ENCODE results near the gene COL18A1.
"Not testable (repeated sequence)": the region's sequence is repeated elsewhere in the genome, so short reads cannot be mapped to it uniquely, and the experiment has no call there.

COL18A1 gene

DNA sequence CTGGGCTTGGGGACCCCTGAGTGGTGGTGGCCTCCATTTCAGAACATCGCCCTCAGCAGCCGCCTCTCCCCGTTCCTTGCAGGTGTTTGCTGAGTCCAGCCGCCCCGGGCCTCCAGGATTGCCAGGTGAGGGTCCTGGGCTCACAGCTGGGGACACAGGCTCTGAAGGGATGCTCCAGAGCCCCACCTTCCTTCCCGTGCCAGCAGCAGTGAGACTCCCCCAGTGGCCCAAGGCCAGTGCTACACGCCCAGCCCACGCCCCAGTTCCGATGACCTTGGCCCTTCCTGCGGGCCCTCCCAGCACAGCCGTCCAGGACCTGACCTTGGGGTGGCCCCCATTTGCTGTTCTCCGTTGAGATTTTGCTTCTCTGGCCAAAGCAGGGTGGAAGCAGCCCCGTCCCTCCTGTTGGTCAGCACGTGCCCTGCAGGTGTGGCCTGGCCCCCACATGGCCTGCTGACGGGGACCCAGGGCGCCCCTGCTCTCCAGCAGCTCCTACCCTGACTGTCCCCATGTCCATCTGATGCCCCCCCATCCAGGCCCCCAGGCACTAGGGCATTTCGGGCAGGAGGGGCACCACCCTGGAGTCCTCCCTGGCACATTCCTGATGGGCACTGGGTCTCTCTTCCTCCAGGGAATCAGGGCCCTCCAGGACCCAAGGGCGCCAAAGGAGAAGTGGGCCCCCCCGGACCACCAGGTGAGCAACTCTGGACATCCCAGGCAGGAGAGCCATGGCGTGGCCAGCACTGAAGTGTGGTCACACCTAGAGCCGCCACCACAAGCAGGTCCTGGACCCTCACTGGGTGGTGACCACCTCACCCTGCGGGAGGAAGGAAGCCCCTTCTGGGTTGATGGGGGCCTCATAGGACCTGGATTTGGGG, 92.2 kb downstream of the COL18A1 start:
- DNase-seq: no peak

DNA sequence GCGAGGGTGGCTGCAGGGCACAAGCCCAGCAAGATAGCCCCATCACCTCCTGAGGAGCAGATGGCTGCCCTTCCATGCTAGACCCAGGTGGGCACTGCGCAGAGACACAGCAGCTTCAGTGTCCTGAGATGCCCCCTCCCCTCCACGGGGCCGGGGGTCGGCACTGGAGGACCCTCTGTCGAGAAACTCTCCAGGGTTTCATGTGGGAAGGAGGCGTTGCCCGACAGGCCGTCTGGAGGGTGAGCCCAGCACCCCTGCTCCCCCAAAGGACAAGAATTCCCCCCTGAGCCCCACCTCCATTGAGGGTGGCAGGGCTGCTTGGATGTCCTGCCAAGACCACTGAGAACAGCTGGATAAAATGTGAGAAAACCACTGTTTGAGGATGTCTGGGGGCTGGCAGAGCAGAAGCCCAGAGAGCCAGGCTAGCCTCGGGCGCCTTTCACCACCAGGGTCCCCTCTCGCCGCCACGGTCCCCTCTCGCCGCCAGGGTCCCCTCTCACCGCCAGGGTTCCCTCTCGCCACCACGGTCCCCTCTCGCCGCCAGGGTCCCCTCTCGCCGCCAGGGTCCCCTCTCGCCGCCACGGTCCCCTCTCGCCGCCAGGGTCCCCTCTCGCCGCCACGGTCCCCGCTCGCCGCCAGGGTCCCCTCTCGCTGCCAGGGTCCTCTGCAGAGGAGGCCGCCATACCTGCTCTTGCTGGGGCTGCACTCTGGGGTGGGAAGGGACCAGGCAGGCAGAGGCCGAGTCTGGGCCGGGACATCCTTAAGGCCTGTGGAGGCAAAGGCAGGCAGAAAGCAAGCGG, 93.1 kb downstream of the COL18A1 start:
- DNase-seq: no peak

DNA sequence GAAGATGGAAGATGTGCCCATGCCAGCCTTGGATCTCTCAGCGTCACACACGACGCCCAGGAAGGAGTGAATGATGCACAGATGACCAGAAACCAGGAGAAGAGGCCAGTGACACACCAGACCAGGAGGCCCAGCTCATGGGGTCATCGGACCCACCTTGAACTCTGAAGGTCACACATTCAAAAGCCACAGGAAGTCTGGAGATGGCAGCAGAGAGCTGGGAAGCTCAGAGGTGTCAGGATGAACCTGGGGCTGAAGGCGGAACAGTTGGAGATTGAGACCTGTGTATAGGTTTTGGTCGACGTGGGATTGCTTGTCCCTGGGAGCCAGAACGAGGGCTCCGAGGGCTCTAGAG, 93.7 kb downstream of the COL18A1 start:
- DNase-seq: no peak

- DNase-seq: no peak
Measured at GRCh38 chr21:45499201-45499750, 94.3 kb downstream of the COL18A1 start.

DNA sequence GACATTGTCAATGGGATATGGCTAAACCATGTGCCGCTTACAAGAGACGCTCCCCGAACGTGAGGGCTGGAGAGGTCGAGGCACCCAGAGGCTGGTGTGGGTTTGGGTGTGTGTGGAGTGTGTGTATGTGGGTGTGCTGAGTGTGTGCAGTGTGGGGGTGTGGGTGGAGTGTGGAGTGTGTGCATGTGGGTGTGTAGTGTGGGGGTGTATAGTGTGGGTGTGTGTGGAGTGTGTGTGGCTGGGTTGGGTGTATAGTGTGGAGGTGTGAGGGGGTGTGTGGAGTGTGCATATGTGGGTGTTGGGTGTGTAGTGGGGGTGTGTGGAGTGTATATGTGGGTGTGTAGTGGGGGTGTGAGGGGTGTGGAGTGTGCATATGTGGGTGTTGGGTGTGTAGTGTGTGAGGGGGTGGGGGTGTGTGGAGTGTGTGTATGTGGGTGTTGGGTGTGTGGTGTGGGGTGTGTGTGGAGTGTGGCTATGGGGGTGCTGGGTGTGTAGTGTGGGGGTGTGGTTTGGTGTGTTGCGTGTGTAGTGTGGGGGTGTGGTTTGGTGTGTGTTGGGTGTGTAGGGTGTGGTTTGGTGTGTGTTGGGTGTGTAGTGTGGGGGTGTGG, 95.1 kb downstream of the COL18A1 start:
- DNase-seq: no peak

- DNase-seq: not testable (repeated sequence)
Measured at GRCh38 chr21:45501081-45502005, 96.4 kb downstream of the COL18A1 start.

DNA sequence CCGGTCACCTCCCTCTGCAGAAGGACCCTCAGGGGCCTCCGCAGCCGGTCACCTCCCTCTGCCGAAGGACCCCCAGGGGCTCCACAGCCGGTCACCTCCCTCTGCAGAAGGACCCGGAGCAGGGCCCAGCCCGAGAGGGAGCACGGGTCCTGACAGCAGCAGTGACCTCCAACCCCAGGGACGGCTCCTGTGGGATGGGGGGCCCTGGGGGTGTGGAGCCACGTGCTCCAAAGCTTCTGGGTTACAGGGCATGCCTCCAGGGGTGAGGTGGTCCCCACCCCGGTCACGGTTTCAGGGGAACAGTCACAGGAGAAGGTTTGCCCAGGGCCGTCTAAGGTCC, 97.0 kb downstream of the COL18A1 start:
- no peak for DNase-seq

GRCh38 chr21:45502600-45502999, 97.6 kb downstream of the COL18A1 start:
- DNase-seq: no peak

GRCh38 chr21:45503226-45503625, 98.3 kb downstream of the COL18A1 start:
- not testable (repeated sequence) for DNase-seq

GRCh38 chr21:45504021-45504515, 99.1 kb downstream of the COL18A1 start:
- no peak for DNase-seq

DNA sequence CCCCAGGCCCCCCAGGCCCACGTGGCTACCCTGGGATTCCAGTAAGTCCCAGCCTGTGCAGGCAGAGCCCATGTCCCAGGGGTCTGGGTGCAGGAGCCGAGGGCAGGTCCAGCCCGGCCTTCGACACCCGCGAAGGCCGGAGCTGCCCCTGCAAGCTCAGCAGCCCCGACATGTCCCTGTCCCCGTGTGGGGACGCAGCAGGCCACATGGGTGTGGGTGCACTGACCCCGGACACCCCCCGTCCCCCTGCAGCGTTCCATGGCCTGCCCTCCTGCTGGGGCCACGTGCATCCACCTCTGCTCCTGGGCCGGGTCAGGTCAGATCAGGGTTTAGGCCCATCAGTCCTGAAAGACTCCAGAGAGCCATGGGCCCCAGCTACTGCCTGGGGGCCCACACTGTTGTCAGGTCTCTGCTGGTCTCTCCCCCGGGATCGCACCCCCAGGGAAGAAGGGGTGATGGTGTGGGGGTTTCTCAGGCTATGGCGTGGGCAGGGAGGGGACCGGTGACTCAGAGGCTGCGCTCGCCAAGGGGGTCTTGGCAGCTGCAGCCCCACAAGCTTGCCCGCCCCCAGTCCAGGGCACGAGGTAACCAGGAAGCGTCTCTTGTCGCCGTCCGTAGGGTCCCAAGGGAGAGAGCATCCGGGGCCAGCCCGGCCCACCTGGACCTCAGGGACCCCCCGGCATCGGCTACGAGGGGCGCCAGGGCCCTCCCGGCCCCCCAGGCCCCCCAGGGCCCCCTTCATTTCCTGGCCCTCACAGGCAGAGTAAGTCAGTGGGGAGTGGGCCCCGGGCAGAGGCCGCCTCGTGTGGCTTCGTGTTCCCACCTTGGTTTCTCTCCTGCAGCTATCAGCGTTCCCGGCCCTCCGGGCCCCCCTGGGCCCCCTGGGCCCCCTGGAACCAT, 99.8 kb downstream of the COL18A1 start:
- no peak for DNase-seq

GRCh38 chr21:45505416-45506021, 100.6 kb downstream of the COL18A1 start:
- DNase-seq: no peak

DNA sequence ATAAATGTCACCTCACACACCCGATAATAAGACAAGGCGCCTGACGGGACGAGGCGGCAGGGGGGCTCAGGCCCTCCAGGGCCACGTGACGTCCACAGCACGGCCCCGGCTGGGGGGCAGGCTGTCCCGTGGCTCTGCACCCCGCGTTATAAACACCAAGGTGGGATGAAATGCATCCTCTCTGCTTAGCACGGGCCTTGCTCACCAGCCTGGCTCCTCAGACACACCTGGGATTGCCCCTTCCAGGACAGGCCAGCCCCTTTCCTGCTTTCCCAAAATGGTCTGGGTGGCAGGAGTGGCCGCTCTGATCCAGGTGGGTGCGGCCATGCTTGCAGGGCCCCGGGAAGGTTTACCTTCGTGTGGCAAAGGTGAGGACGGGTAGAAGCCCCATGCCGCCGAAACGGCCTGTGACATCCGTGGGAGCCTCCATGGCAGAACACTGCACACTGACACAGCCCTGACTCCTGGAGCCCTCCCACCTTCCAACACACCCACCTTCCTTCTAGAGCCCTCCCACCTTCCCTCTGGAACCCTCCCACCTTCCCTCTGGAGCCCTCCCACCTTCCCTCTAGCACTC, 101.4 kb downstream of the COL18A1 start:
- DNase-seq: no peak

DNA sequence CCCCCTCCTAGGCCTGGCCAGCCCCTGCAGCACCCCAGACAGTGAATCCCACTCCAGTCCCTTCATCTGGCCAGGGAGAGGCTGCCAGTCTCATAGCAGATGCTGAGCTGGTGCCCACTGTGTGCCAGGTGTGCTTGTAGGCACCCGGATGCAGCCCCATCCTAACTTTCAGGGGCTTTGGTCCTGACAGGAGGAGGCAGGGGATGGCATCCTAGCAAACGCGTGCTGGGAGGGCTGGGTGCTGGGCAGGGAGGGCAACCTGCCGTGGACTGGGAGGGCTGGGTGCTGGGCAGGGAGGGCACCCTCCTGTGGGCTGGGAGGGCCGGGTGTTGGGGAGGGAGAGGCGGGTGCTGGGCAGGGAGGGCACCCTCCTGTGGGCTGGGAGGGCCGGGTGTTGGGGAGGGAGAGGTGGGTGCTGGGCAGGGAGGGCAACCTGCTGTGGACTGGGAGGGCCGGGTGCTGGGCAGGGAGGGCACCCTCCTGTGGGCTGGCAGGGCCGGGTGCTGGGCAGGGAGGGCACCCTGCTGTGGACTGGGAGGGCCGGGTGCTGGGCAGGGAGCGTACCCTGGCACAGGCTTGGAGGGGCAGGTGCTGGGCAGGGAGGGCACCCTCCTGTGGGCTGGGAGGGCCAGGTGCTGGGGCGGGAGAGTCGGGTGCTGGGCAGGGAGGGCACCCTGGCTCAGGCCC, 102.0 kb downstream of the COL18A1 start:
- DNase-seq: no peak

- no peak for DNase-seq
Measured at GRCh38 chr21:45507523-45507875, 102.5 kb downstream of the COL18A1 start.

DNA sequence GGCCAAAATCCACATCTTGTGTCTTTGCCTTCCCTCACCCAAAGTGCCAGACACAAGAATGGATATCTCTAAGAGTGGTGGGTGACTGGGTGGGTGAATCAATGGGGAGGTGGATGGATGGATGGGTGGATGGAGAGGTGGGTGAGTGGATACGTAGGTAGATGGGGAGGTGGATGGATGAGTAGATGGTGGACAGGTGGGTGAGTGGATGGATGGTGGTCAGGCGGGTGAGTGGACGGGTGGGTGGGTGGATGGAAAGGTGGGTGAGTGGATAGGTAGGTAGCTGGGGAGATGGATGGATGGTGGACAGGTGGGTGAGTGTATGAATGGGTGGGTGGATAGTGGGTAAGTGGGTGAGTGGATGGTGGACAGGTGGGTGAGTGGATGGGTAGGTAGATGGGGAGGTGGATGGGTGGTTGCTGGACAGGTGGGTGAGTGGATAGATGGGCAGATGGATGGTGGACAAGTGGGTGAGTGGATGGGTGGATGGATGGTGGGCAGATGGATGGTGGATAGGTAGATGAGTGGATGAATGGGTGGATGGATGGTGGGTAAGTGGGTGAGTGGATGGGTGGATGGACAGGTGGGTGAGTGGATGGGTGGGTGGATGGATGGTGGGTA, 103.0 kb downstream of the COL18A1 start:
- DNase-seq: no peak

DNA sequence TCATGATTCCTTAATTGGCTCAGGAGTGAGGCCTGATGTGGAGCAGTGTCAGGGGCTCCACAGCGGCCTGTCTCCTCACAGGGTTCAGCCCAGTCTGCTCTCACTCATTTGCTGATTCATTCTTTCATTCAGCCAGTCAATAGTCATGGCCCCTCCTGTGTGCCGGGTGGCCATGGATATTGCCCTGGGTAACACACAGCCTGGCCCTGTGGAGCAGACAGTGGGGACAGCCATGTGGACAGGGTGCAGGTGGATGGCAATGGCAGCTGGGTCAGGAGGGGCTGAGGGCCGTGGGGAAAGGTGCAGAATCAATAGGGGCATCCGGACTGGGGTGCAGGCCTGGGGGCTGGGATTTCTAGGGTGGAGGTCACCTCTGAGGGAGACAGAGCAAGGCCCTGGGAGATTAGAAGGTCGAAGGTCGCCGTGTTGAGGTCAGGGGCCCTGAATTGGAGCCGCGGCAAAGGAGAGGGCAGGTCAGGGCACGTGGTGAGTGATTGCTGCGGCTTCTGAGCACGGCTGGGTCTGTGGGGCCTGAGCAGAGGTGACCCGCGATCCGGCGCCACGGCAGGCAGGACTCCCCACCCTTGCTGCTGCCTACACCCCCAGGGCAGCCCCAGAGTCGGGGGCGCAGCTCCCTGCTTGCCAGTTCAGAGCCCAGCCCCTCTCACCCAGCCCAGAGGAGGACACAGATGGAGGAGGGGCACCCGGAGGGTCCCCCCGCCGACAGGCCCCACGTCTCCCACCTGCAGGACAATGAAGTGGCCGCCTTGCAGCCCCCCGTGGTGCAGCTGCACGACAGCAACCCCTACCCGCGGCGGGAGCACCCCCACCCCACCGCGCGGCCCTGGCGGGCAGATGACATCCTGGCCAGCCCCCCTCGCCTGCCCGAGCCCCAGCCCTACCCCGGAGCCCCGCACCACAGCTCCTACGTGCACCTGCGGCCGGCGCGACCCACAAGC, 103.9 kb downstream of the COL18A1 start:
- no peak for DNase-seq
